T-helper 1 cell (primary cell): ENCODE data around the gene C2CD3.
A peak's percentile ranks its signal among the peaks of the same experiment; 100 is the strongest.
"Not testable (repeated sequence)": the region's sequence is repeated elsewhere in the genome, so short reads cannot be mapped to it uniquely, and the experiment has no call there.

Source experiments
- DNase-seq, 5 donors: peaks; one replicate each; pipeline ENCODE4 v3.0.0-alpha.2; 2012 to 2020

C2CD3 gene

GRCh38 chr11:74001822-74002286 is 168.9 kb downstream of the C2CD3 start:
- no peak for DNase-seq

GRCh38 chr11:74000307-74001133 is 170.3 kb downstream of the C2CD3 start:
- DNase-seq = no peak

- DNase-seq = no peak
These were observed 171.1 kb downstream of the C2CD3 start for GRCh38 chr11:73999581-74000306.

- DNase-seq = no peak
These were observed 171.8 kb downstream of the C2CD3 start for GRCh38 chr11:73998846-73999575.

- DNase-seq = no peak
These were observed 173.6 kb downstream of the C2CD3 start for GRCh38 chr11:73997120-73997770.

GRCh38 chr11:73996161-73996747 is 174.5 kb downstream of the C2CD3 start:
- no peak for DNase-seq

- peak in 4 of 5 donors; percentile 38 to 69 (median 44) for DNase-seq
These were observed 175.1 kb downstream of the C2CD3 start for GRCh38 chr11:73995731-73996130.

GRCh38 chr11:73995247-73995646 is 175.6 kb downstream of the C2CD3 start:
- peak in 1 of 5 donors; percentile 84 for DNase-seq

- DNase-seq = no peak
These were observed 179.3 kb downstream of the C2CD3 start for GRCh38 chr11:73991471-73992006.

GRCh38 chr11:73990730-73991129 is 180.1 kb downstream of the C2CD3 start:
- no peak for DNase-seq

GRCh38 chr11:73989156-73989555 is 181.6 kb downstream of the C2CD3 start:
- DNase-seq = no peak

- DNase-seq = no peak
These were observed 182.6 kb downstream of the C2CD3 start for GRCh38 chr11:73988227-73988626.

GRCh38 chr11:73985661-73986060 is 185.1 kb downstream of the C2CD3 start:
- DNase-seq = not testable (repeated sequence)

GRCh38 chr11:73983741-73984538 is 186.9 kb downstream of the C2CD3 start:
- DNase-seq = no peak

GRCh38 chr11:73982990-73983740 is 187.6 kb downstream of the C2CD3 start:
- DNase-seq = peak; percentile 87 to 97 (median 90)

GRCh38 chr11:73982595-73982989 is 188.2 kb downstream of the C2CD3 start, which contains the start of gene UCP2:
Gene UCP2 (minus strand): TSS chr11:73982843. CDS start chr11:73978378, 4,465 bp downstream.
- peak; percentile 70 to 88 (median 75) for DNase-seq

GRCh38 chr11:73981051-73981805 is 189.6 kb downstream of the C2CD3 start:
- DNase-seq = no peak

GRCh38 chr11:73980001-73980961 is 190.5 kb downstream of the C2CD3 start:
- peak; percentile 46 to 89 (median 69) for DNase-seq
